A172 (cell line): ENCODE data around the gene TRABD2A. TPM values are rescaled to one million over a fixed set of nuclear protein-coding genes. Genes with fewer than 3 reads are reported as not detected.
"Not testable (repeated sequence)": the region's sequence is repeated elsewhere in the genome, so short reads cannot be mapped to it uniquely, and the experiment has no call there.

Experiments used
- DNase-seq: peaks from one replicate; pipeline ENCODE4 v3.0.0-alpha.2; 2015; ENCODE audit warnings: low spot score
- total RNA-seq: library from RNA; depleted of rRNA; stranded (reverse); fragments of >200 nt; shearing (Covaris generic); gene quantifications from 2 replicates; pipeline ENCODE4 v1.2.3, GENCODE V29; 2014

TRABD2A gene
- total RNA-seq, 1 experiment from 2014 or later = 12.6 TPM

- peak; percentile 75 for DNase-seq
Measured at GRCh38 chr2:84881581-84882413, 913 bp upstream of the TRABD2A start.

GRCh38 chr2:84880395-84880644 lies 564 bp downstream of the TRABD2A start:
- DNase-seq = no peak

GRCh38 chr2:84879584-84880394 lies 1.1 kb downstream of the TRABD2A start:
- no peak for DNase-seq

- no peak for DNase-seq
Measured at GRCh38 chr2:84878896-84879583, 1.8 kb downstream of the TRABD2A start.

- DNase-seq = no peak
Measured at GRCh38 chr2:84878459-84878858, 2.4 kb downstream of the TRABD2A start.

- DNase-seq = no peak
Measured at GRCh38 chr2:84876369-84876768, 4.5 kb downstream of the TRABD2A start.

- not testable (repeated sequence) for DNase-seq
Measured at GRCh38 chr2:84875619-84876018, 5.3 kb downstream of the TRABD2A start.

- DNase-seq = no peak
Measured at GRCh38 chr2:84875213-84875560, 5.7 kb downstream of the TRABD2A start.

- no peak for DNase-seq
Measured at GRCh38 chr2:84874381-84875212, 6.3 kb downstream of the TRABD2A start.

- no peak for DNase-seq
Measured at GRCh38 chr2:84873350-84873749, 7.5 kb downstream of the TRABD2A start.

GRCh38 chr2:84872691-84873090 lies 8.2 kb downstream of the TRABD2A start:
- not testable (repeated sequence) for DNase-seq

- DNase-seq = no peak
Measured at GRCh38 chr2:84870306-84870705, 10.6 kb downstream of the TRABD2A start.

GRCh38 chr2:84868327-84868726 lies 12.6 kb downstream of the TRABD2A start:
- not testable (repeated sequence) for DNase-seq

GRCh38 chr2:84866122-84866521 lies 14.8 kb downstream of the TRABD2A start:
- DNase-seq = no peak

- DNase-seq = peak; percentile 26
Measured at GRCh38 chr2:84865181-84865783, 15.6 kb downstream of the TRABD2A start.

- DNase-seq = no peak
Measured at GRCh38 chr2:84862006-84862405, 18.9 kb downstream of the TRABD2A start.

- DNase-seq = no peak
Measured at GRCh38 chr2:84861539-84861938, 19.3 kb downstream of the TRABD2A start.

GRCh38 chr2:84858937-84859336 lies 21.9 kb downstream of the TRABD2A start:
- DNase-seq = no peak

GRCh38 chr2:84858123-84858522 lies 22.8 kb downstream of the TRABD2A start:
- no peak for DNase-seq

GRCh38 chr2:84857566-84857965 lies 23.3 kb downstream of the TRABD2A start:
- no peak for DNase-seq

GRCh38 chr2:84856787-84857186 lies 24.1 kb downstream of the TRABD2A start:
- DNase-seq = no peak
